GM23338 (cell line): ENCODE data around the gene ARHGEF28. TPM values are rescaled to one million over a fixed set of nuclear protein-coding genes. Genes with fewer than 3 reads are reported as not detected.

Experiments used
- ATAC-seq: fragments of 200-7000 bp; cut with Tn5 transposase; 3 replicates; pipeline ENCODE4 v1.9.1; 2020
- DNase-seq: peaks from one replicate; pipeline ENCODE4 v3.0.0-alpha.2; 2015; ENCODE audit warnings: low spot score
- H2AFZ ChIP-seq: fragments of 200-600 bp; sonication (generic); 2 replicates; pipeline ENCODE4 v1.8.0; 2016; ENCODE audit warnings: antibody characterized with exemption, mild to moderate bottlenecking, moderate library complexity
- H3F3A ChIP-seq: fragments of 200-600 bp; sonication (generic); replicated peaks from 2 replicates; pipeline ENCODE4 v1.8.0; 2017; ENCODE audit warnings: antibody characterized with exemption, mixed run types, low read depth
- H3K27ac ChIP-seq: fragments of 200-600 bp; sonication (generic); 2 replicates; pipeline ENCODE4 v1.6.1; 2016; ENCODE audit warnings: low read depth
- H3K27me3 ChIP-seq: fragments of 200-600 bp; sonication (generic); 2 replicates; pipeline ENCODE4 v1.8.0; 2016; ENCODE audit warnings: mild to moderate bottlenecking, mixed run types, moderate library complexity; ENCODE audit not compliant: insufficient read depth
- H3K36me3 ChIP-seq: fragments of 200-600 bp; sonication (generic); 2 replicates; pipeline ENCODE4 v1.8.0; 2016; ENCODE audit warnings: mild to moderate bottlenecking; ENCODE audit not compliant: insufficient read depth
- H3K4me1 ChIP-seq: fragments of 200-600 bp; sonication (generic); 2 replicates; pipeline ENCODE4 v1.8.0; 2016; ENCODE audit warnings: mild to moderate bottlenecking, moderate library complexity; ENCODE audit not compliant: insufficient read depth
- H3K4me2 ChIP-seq: fragments of 200-600 bp; sonication (generic); 2 replicates; pipeline ENCODE4 v1.7.1; 2017; ENCODE audit warnings: mixed run types
- H3K4me3 ChIP-seq: fragments of 200-600 bp; sonication (generic); 2 replicates; pipeline ENCODE4 v1.6.1; 2016; ENCODE audit warnings: mixed run types
- H3K79me2 ChIP-seq: fragments of 200-600 bp; sonication (generic); replicated peaks from 2 replicates; pipeline ENCODE4 v1.8.0; 2017; ENCODE audit warnings: mild to moderate bottlenecking; ENCODE audit not compliant: insufficient read depth
- H3K9me2 ChIP-seq: fragments of 200-600 bp; sonication (generic); 2 replicates; pipeline ENCODE4 v1.8.0; 2017; ENCODE audit not compliant: insufficient read depth
- H4K20me1 ChIP-seq: fragments of 200-600 bp; sonication (generic); replicated peaks from 2 replicates; pipeline ENCODE4 v1.8.0; 2017; ENCODE audit warnings: mild to moderate bottlenecking; ENCODE audit not compliant: insufficient read depth
- H3K27ac Mint-ChIP-seq: 2 replicates; pipeline ENCODE4 v1.8.0; 2020; ENCODE audit warnings: inconsistent platforms, mild to moderate bottlenecking, moderate library complexity, mixed read lengths
- H3K27me3 Mint-ChIP-seq: 3 replicates; pipeline ENCODE4 v1.8.0; 2022; ENCODE audit warnings: low read depth, mild to moderate bottlenecking, moderate library complexity, mixed read lengths, inconsistent platforms; ENCODE audit not compliant: insufficient read depth, poor library complexity
- H3K36me3 Mint-ChIP-seq: 3 replicates; pipeline ENCODE4 v1.8.0; 2021; ENCODE audit warnings: low read depth, mild to moderate bottlenecking, inconsistent platforms, moderate library complexity, mixed read lengths
- H3K4me1 Mint-ChIP-seq: 3 replicates; pipeline ENCODE4 v1.8.0; 2020; ENCODE audit warnings: mild to moderate bottlenecking, inconsistent platforms, mixed read lengths
- H3K4me3 Mint-ChIP-seq: 3 replicates; pipeline ENCODE4 v1.8.0; 2021; ENCODE audit warnings: moderate library complexity, mild to moderate bottlenecking, inconsistent platforms, mixed read lengths
- H3K9me3 Mint-ChIP-seq: 3 replicates; pipeline ENCODE4 v1.8.0; 2020; ENCODE audit warnings: moderate library complexity, mild to moderate bottlenecking, inconsistent platforms, mixed read lengths
- EZH2phosphoT487 ChIP-seq: fragments of 200-600 bp; sonication (generic); IDR thresholded peaks from one replicate; pipeline ENCODE4 v1.8.1; 2018; ENCODE audit warnings: antibody characterized with exemption; ENCODE audit not compliant: unreplicated experiment
- JUNB ChIP-seq: IDR thresholded peaks from one replicate; pipeline ENCODE4 v1.6.1; 2016; ENCODE audit warnings: antibody characterized with exemption; ENCODE audit not compliant: unreplicated experiment
- ZNF331 ChIP-seq: fragments of 250-450 bp; sonication (Bioruptor Pico); IDR thresholded peaks from 2 replicates; pipeline ENCODE4 v1.5.0; 2020; ENCODE audit warnings: low read depth, mild to moderate bottlenecking, moderate library complexity
- polyA plus RNA-seq: library from polyadenylated mRNA; unstranded; fragments of >200 nt; fragmentation: Nextera tagmentation; extraction: Ambion mirVana; gene quantifications from 2 replicates; pipeline ENCODE4 v1.2.1, GENCODE V29; 2016
- total RNA-seq: library from RNA; depleted of rRNA; stranded (reverse); fragments of >200 nt; shearing (Covaris generic); gene quantifications from 2 replicates; pipeline ENCODE4 v1.2.3, GENCODE V29; 2014
- TF ChIP-seq, protein P1 (sequence below): fragments of 250-450 bp; sonication (Bioruptor Pico); IDR thresholded peaks from 2 replicates; pipeline ENCODE4 v1.5.0; 2020; ENCODE audit warnings: mild to moderate bottlenecking, moderate library complexity
- TF ChIP-seq, protein P2 (sequence below): IDR thresholded peaks from 2 replicates; pipeline ENCODE4 v1.6.1; 2016; ENCODE audit warnings: antibody characterized with exemption
- TF ChIP-seq, protein P3 (sequence below): IDR thresholded peaks from one replicate; pipeline ENCODE4 v1.6.1; 2018; ENCODE audit warnings: antibody characterized with exemption; ENCODE audit not compliant: unreplicated experiment

ARHGEF28 gene
- total and polyA plus RNA-seq, 2 experiments from 2014 or later: 0.39 to 1.0 TPM

DNA sequence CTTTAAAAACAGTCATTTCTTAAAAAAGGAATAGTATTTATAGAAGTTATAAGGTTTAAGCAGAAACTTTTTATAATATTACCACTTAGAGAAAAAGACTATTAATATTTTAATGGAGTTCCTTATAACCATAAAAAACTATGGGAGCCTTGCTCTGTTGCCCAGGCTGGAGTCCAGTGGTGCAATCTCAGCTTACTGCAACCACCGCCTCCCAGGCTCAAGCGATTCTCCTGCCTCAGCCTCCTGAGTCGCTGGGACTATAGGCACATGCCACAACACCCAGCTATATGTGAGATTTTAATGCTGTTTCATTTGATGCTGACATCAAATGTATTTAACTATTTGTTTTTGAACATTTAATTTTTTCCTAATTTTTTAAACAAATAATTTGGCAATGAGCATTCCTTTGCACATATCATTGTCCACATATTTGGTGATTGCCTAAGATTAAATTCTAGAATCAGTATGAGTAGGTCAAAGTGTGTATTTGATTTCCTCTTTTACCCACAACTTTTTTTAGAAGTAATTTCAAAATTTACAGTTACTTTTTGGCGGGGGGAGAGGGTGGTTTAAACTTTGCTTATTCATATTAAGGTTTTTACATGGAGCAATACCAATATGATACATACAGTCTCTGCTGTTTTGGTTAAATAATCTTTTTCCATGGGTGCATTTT, 235.5 kb downstream of the ARHGEF28 start (continued):
- TF ChIP-seq, protein P1, sequence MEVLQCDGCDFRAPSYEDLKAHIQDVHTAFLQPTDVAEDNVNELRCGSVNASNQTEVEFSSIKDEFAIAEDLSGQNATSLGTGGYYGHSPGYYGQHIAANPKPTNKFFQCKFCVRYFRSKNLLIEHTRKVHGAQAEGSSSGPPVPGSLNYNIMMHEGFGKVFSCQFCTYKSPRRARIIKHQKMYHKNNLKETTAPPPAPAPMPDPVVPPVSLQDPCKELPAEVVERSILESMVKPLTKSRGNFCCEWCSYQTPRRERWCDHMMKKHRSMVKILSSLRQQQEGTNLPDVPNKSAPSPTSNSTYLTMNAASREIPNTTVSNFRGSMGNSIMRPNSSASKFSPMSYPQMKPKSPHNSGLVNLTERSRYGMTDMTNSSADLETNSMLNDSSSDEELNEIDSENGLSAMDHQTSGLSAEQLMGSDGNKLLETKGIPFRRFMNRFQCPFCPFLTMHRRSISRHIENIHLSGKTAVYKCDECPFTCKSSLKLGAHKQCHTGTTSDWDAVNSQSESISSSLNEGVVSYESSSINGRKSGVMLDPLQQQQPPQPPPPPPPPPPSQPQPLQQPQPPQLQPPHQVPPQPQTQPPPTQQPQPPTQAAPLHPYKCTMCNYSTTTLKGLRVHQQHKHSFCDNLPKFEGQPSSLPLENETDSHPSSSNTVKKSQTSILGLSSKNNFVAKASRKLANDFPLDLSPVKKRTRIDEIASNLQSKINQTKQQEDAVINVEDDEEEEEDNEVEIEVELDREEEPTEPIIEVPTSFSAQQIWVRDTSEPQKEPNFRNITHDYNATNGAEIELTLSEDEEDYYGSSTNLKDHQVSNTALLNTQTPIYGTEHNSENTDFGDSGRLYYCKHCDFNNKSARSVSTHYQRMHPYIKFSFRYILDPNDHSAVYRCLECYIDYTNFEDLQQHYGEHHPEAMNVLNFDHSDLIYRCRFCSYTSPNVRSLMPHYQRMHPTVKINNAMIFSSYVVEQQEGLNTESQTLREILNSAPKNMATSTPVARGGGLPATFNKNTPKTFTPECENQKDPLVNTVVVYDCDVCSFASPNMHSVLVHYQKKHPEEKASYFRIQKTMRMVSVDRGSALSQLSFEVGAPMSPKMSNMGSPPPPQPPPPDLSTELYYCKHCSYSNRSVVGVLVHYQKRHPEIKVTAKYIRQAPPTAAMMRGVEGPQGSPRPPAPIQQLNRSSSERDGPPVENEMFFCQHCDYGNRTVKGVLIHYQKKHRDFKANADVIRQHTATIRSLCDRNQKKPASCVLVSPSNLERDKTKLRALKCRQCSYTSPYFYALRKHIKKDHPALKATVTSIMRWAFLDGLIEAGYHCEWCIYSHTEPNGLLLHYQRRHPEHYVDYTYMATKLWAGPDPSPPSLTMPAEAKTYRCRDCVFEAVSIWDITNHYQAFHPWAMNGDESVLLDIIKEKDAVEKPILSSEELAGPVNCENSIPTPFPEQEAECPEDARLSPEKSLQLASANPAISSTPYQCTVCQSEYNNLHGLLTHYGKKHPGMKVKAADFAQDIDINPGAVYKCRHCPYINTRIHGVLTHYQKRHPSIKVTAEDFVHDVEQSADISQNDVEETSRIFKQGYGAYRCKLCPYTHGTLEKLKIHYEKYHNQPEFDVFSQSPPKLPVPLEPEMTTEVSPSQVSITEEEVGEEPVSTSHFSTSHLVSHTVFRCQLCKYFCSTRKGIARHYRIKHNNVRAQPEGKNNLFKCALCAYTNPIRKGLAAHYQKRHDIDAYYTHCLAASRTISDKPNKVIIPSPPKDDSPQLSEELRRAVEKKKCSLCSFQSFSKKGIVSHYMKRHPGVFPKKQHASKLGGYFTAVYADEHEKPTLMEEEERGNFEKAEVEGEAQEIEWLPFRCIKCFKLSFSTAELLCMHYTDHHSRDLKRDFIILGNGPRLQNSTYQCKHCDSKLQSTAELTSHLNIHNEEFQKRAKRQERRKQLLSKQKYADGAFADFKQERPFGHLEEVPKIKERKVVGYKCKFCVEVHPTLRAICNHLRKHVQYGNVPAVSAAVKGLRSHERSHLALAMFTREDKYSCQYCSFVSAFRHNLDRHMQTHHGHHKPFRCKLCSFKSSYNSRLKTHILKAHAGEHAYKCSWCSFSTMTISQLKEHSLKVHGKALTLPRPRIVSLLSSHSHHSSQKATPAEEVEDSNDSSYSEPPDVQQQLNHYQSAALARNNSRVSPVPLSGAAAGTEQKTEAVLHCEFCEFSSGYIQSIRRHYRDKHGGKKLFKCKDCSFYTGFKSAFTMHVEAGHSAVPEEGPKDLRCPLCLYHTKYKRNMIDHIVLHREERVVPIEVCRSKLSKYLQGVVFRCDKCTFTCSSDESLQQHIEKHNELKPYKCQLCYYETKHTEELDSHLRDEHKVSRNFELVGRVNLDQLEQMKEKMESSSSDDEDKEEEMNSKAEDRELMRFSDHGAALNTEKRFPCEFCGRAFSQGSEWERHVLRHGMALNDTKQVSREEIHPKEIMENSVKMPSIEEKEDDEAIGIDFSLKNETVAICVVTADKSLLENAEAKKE: no peak
- TF ChIP-seq, protein P2, sequence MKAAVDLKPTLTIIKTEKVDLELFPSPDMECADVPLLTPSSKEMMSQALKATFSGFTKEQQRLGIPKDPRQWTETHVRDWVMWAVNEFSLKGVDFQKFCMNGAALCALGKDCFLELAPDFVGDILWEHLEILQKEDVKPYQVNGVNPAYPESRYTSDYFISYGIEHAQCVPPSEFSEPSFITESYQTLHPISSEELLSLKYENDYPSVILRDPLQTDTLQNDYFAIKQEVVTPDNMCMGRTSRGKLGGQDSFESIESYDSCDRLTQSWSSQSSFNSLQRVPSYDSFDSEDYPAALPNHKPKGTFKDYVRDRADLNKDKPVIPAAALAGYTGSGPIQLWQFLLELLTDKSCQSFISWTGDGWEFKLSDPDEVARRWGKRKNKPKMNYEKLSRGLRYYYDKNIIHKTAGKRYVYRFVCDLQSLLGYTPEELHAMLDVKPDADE: no peak
- no peak for TF ChIP-seq JUNB

DNA sequence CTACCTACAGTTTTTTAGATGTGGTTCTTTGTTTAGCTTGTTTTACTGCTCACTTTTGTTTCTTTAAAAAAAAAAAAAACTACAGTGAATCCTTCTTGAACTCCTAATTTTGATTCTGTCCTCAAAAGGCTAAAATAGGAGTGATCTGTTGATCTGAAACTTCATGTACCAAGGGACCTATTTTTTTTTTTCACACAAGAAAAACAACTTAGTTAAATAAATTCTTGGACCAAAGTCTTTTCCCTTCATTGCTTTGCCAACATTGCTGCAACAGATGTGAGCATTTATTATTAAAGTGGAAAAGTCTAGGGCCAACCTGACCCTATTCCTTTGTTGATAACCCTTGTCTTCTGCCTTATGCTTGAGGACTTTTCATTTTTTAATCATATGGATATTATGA, 236.8 kb downstream of the ARHGEF28 start:
- Mint-ChIP-seq H3K4me1 (no peaks in the 10 kb centered on the region; the same call in 2 of the 3 replicates), H3K4me3 (no peak overlapping the region), H3K9me3 (no peaks in the 10 kb centered on the region; the same call in 2 of the 3 replicates), H3K27ac (no peak overlapping the region), H3K27me3 (peaks cover 2% of the 10 kb centered on the region), H3K36me3 (no peaks in the 10 kb centered on the region)
- H3K79me2 ChIP-seq: no peaks in the 10 kb centered on the region
- no peaks in the 10 kb centered on the region for H4K20me1 ChIP-seq
- H3K4me1 ChIP-seq: no peaks in the 10 kb centered on the region
- no peaks in the 10 kb centered on the region for H3K36me3 ChIP-seq
- H3K27ac ChIP-seq: no peak overlapping the region
- H3F3A ChIP-seq: no peaks in the 10 kb centered on the region
- no peak overlapping the region for H3K4me2 ChIP-seq
- H3K27me3 ChIP-seq: no peaks in the 10 kb centered on the region
- DNase-seq: no peak
- no peak overlapping the region for H2AFZ ChIP-seq
- no peaks in the 10 kb centered on the region for H3K9me2 ChIP-seq
- ATAC-seq: no peak
- H3K4me3 ChIP-seq: no peak overlapping the region
- TF ChIP-seq ZNF331 (CRISPR knock-in tag): no peak
- no peak for TF ChIP-seq EZH2phosphoT487
- TF ChIP-seq, protein P3, sequence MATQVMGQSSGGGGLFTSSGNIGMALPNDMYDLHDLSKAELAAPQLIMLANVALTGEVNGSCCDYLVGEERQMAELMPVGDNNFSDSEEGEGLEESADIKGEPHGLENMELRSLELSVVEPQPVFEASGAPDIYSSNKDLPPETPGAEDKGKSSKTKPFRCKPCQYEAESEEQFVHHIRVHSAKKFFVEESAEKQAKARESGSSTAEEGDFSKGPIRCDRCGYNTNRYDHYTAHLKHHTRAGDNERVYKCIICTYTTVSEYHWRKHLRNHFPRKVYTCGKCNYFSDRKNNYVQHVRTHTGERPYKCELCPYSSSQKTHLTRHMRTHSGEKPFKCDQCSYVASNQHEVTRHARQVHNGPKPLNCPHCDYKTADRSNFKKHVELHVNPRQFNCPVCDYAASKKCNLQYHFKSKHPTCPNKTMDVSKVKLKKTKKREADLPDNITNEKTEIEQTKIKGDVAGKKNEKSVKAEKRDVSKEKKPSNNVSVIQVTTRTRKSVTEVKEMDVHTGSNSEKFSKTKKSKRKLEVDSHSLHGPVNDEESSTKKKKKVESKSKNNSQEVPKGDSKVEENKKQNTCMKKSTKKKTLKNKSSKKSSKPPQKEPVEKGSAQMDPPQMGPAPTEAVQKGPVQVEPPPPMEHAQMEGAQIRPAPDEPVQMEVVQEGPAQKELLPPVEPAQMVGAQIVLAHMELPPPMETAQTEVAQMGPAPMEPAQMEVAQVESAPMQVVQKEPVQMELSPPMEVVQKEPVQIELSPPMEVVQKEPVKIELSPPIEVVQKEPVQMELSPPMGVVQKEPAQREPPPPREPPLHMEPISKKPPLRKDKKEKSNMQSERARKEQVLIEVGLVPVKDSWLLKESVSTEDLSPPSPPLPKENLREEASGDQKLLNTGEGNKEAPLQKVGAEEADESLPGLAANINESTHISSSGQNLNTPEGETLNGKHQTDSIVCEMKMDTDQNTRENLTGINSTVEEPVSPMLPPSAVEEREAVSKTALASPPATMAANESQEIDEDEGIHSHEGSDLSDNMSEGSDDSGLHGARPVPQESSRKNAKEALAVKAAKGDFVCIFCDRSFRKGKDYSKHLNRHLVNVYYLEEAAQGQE: no peak
- TF ChIP-seq JUNB: no peak
